GM18499 (cell line): ENCODE results near the gene ELMO3.

Source experiments
- ATAC-seq: cut with Tn5 transposase; IDR thresholded peaks from one replicate; pipeline ENCODE4 v1.9.1; 2021; ENCODE audit warnings: moderate number of reproducible peaks; ENCODE audit not compliant: insufficient read depth, unreplicated experiment

Gene ELMO3

GRCh38 chr16:67237396-67238277 lies 38.7 kb downstream of the ELMO3 start:
- no peak for ATAC-seq

GRCh38 chr16:67238278-67238575 lies 39.3 kb downstream of the ELMO3 start:
- ATAC-seq = no peak

GRCh38 chr16:67238806-67239470 lies 40.0 kb downstream of the ELMO3 start:
- ATAC-seq = no peak

GRCh38 chr16:67240506-67240905 lies 41.6 kb downstream of the ELMO3 start:
- no peak for ATAC-seq

DNA sequence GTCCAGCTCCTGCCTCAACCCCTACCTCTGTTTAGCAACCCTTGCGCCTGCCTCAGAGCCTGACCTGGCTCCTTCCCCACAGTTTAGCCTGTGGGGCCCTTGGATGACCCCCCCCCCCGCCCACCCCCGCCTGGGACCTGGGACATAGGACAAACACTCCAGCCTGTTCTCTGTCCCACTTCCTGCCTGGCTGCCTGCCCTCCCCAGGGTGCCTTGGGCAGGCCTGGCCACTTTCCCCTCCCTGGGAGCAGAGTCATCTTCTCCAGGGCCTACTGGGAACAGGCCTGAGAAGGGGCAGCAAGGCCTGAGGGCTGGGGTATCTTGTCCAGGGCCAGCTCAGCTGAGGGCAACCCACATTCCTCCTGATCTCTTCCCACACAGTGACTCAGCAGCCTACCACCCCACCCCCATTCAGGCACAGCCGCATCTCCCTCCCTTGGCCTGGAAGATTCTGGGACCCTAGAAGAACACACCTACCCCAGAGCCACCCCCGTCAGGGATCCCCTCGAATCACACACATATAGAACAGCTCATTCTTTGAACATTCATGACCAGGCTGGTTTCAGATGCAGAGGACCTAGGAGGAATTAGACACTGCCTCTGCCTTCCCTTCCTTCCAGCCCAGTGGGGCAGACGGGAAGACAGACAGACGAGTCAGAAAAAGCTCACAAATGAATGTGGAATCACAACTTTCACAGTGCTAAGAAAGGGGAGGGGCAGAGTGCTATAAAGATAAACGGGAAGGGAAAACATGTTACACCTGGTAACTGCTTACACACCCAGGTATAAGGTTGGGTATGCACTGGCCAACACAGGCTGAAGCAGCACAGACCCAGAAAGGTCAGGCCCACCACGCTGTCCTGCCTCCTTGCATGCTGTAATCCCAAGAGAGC lies 42.3 kb downstream of the ELMO3 start:
- ATAC-seq = no peak

DNA sequence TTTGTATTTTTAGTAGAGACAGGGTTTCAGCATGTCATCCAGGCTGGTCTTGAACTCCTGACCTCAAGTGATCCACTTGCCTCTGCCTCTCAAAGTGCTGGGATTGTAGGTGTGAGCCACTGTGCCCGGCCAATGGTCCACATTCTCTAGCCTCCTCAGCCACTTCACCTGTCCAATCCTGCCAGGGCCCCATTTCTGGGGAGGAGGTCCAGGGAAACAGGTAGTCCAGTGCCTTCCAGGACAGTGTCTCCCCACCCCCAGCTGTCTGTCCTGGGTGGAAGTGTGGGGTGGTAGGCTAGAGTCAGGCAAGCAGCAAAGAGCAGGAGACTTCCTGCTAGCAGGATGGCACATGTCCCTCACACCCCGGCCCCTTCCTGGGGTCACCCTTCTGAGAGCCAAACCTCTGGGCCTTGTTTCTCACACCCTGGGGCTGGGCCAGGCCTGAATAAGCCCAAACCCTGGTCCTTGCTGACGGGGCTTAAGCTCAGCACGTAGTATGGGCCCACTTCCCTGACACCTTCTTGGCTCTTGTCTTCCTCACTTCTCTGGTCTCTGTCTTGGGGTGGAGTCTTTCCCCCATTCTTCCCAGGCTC lies 43.3 kb downstream of the ELMO3 start:
- ATAC-seq = no peak

- ATAC-seq = no peak
These were observed 44.5 kb downstream of the ELMO3 start for GRCh38 chr16:67243481-67243880.

DNA sequence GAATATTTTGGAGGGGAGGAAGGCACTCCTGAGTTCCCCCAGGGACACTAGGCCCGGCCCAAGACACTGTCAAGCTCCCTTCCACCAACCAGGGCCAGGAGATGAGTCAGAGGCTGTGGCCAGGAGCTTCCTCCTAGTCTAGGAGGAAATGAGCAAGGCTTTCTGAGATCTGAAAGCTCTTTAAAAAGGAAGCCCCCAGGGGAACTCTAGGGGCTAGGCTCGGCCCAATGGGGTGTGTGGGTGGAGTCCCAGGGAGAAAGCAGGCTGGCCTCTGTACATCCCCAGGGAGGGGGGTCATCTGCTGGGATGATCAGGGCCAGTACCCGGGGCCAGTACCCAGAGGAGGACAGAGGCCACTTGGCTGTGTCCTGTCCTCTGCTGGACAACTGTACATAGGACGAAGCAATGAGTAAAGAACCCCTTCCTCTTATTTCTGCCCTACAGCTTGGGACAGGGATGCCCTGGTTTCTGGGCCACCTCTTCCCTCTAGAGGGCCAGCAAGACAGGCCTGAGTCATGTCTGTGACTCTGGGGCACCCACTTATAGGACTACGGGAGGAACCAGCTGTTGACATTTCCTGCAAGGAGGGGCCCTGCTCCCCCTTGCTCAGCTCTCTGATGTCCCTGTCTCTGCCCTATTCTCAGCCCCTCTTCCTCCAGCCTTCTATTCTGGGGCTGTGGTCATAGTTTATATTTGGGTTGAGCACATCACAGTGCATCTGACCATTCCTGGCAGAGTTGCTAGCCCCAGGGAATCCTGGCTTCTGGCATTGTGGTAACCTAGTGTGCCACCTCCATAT lies 45.7 kb downstream of the ELMO3 start:
- peak; percentile 38 for ATAC-seq

DNA sequence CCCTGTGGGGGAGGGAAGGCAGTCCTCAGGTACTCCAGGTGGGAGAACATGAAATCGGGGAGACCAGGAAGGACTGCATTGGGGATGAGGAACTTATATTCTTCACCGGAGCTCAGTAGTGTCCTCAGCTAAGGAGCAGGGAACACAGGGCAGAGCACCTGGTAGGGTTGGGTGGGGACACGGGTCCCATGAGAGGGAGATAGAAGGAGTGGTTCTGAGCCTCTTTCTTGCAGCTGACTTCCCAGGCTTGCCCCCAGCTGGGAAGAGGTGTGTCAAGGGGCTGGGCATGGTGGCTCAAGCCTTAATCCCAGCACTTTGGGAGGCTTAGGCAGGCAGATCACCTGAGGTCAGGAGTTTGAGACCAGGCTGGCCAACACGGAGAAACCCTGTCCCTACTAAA lies 46.3 kb downstream of the ELMO3 start:
- ATAC-seq = no peak

- no peak for ATAC-seq
These were observed 46.7 kb downstream of the ELMO3 start for GRCh38 chr16:67245674-67246080.

- no peak for ATAC-seq
These were observed 47.3 kb downstream of the ELMO3 start for GRCh38 chr16:67246081-67246755.

- no peak for ATAC-seq
These were observed 47.8 kb downstream of the ELMO3 start for GRCh38 chr16:67246756-67247191.

DNA sequence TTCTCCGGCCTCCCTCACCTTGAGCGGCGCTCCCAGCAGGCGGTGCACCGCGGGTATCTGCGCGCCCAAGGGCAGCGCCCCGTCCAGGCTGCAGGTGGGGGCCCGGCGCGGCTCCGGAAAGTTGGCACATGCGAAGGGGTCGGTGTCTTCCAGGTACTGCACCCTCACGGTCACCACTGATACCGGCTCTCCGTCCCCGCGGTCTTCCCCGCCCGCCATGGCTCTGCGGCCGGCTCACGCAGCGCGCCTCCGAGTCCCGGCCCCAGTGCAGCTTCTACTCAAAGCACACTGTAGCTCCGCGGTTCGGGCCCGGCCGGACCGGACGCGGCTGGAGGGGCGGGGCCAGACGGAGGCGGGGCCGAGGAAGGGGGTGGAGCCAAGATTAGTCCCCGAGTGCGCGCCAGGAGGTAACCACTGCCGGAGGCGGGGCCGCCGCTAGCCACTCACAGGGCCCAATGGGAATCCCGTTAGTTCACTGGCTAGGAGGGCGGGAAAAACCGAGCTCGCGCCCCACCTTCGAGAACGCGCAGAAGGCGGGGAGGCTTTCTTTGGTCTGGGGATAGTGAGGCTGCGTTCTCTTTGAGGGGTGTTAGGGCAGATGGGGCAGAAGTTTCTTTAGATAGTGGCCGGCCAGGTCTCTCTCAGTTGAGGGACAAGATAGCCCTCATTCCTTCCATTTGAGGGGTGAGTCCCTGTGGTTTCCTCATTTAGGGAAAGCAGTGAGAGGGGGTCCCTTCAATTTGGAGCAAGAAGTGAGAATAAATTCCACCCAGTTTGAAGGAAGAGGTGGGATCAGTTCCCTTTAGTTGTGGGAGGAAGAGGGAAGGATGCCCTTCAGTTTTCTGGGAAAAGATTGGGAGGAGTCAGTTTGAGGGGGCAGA lies 48.5 kb downstream of the ELMO3 start, which contains the start of gene FHOD1:
TSS of gene FHOD1 (minus strand) at position 290 of the 881 bp plus-strand sequence. CDS start at position 219, 71 bp downstream.
- ATAC-seq = peak; percentile 34

DNA sequence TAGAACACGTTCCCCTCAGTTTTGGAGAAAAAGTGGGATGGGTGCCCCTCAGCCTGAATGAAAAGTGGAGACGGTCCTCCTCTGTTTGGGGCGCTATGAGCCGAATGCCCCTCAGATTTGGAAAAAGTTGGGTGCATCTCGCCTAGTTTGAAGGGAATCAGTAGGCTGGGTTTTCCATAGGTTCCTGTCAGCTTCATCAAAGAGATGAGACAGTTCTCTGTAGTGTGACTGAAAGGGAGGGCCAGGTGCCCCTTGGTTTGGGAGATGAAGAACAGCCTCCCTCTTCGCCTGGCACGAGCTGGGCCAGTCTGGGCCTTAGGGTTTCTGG lies 49.1 kb downstream of the ELMO3 start:
- no peak for ATAC-seq

- ATAC-seq = no peak
These were observed 49.7 kb downstream of the ELMO3 start, which contains the start of gene SLC9A5 for GRCh38 chr16:67248401-67249177. SLC9A5 (plus strand) TSS chr16:67248979; CDS start chr16:67249015, 36 bp downstream.

- no peak for ATAC-seq
These were observed 50.5 kb downstream of the ELMO3 start for GRCh38 chr16:67249178-67250044.

DNA sequence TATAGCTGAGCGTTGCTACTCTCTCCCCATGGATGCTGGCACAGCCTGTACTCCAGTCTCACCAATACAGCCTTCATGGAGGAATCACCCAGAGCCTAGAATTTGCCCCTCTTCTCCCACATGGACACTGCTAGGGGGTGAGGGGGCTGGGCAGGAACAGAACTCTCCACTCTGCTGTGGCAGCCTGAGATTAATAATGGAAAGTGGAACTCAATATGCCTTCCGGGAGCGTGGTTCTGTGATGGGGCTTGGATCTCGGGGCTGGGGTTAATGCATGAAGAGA lies 51.1 kb downstream of the ELMO3 start:
- no peak for ATAC-seq
